OCI-LY1 (cell line): ENCODE measurements around the gene RNF167.
A peak's percentile ranks its signal among the peaks of the same experiment; 100 is the strongest.

Experiments used
- H2AFZ ChIP-seq: fragments of 200-600 bp; sonication (generic), shearing (Covaris generic); 2 replicates; pipeline ENCODE4 v1.6.0; 2014; ENCODE audit warnings: antibody characterized with exemption, mild to moderate bottlenecking, low read length
- H3F3A ChIP-seq: fragments of 200-600 bp; sonication (generic), shearing (Covaris generic); 2 replicates; pipeline ENCODE4 v1.6.0; 2014; ENCODE audit warnings: mild to moderate bottlenecking, antibody characterized with exemption, low read length, moderate library complexity; ENCODE audit not compliant: insufficient read depth
- H3K27ac ChIP-seq: fragments of 200-600 bp; sonication (generic); 2 replicates; pipeline ENCODE4 v1.5.1; 2014; ENCODE audit warnings: low read length, mixed run types, mild to moderate bottlenecking, low read depth; ENCODE audit not compliant: poor library complexity, severe bottlenecking
- H3K27me3 ChIP-seq: fragments of 200-600 bp; sonication (generic); 2 replicates; pipeline ENCODE4 v1.6.0; 2014; ENCODE audit warnings: antibody characterized with exemption, mild to moderate bottlenecking, low read length, moderate library complexity; ENCODE audit not compliant: insufficient read depth
- H3K36me3 ChIP-seq: fragments of 200-600 bp; sonication (generic); 2 replicates; pipeline ENCODE4 v1.6.1; 2014; ENCODE audit warnings: mild to moderate bottlenecking, antibody characterized with exemption, low read length, moderate library complexity, mixed read lengths; ENCODE audit not compliant: insufficient read depth
- H3K4me1 ChIP-seq: fragments of 200-600 bp; sonication (generic); 2 replicates; pipeline ENCODE4 v1.5.1; 2014; ENCODE audit warnings: mild to moderate bottlenecking, low read length, moderate library complexity; ENCODE audit not compliant: insufficient read depth, severe bottlenecking
- H3K4me2 ChIP-seq: fragments of 200-600 bp; sonication (generic), shearing (Covaris generic); 2 replicates; pipeline ENCODE4 v1.6.1; 2014; ENCODE audit warnings: low read length
- H3K4me3 ChIP-seq: fragments of 200-600 bp; sonication (generic); 2 replicates; pipeline ENCODE4 v1.5.1; 2014; ENCODE audit warnings: low read length, low read depth, mild to moderate bottlenecking, mixed read lengths; ENCODE audit not compliant: poor library complexity, severe bottlenecking
- H3K79me2 ChIP-seq: fragments of 200-600 bp; shearing (Covaris generic); 2 replicates; pipeline ENCODE4 v1.6.1; 2016; ENCODE audit warnings: mixed run types, low read length, mixed read lengths; ENCODE audit not compliant: insufficient read depth
- H3K9ac ChIP-seq: fragments of 200-600 bp; sonication (generic), shearing (Covaris generic); 2 replicates; pipeline ENCODE4 v1.6.1; 2014; ENCODE audit warnings: mild to moderate bottlenecking, low read length, mixed read lengths
- H3K9me2 ChIP-seq: fragments of 200-600 bp; sonication (generic), shearing (Covaris generic); 2 replicates; pipeline ENCODE4 v1.6.1; 2014; ENCODE audit warnings: low read depth, mild to moderate bottlenecking, low read length, mixed read lengths
- H3K9me3 ChIP-seq: fragments of 200-600 bp; shearing (Covaris generic); 2 replicates; pipeline ENCODE4 v1.6.1; 2014; ENCODE audit warnings: low read length, mixed read lengths
- H4K20me1 ChIP-seq: fragments of 200-600 bp; sonication (generic), shearing (Covaris generic); 2 replicates; pipeline ENCODE4 v1.6.0; 2016; ENCODE audit warnings: mild to moderate bottlenecking, low read length; ENCODE audit not compliant: insufficient read depth
- EZH2 ChIP-seq: fragments of 200-600 bp; sonication (generic), shearing (Covaris generic); IDR thresholded peaks from 2 replicates; pipeline ENCODE4 v1.8.0; 2017; ENCODE audit warnings: borderline replicate concordance, mixed run types, mild to moderate bottlenecking, antibody characterized with exemption, low read length, moderate library complexity, mixed read lengths
- TF ChIP-seq, protein P1 (sequence below): fragments of 200-600 bp; sonication (generic), shearing (Covaris generic); IDR thresholded peaks from 2 replicates; pipeline ENCODE4 v1.5.1; 2017; ENCODE audit warnings: mild to moderate bottlenecking, antibody characterized with exemption, low read length, moderate library complexity, mixed read lengths

RNF167 gene

DNA sequence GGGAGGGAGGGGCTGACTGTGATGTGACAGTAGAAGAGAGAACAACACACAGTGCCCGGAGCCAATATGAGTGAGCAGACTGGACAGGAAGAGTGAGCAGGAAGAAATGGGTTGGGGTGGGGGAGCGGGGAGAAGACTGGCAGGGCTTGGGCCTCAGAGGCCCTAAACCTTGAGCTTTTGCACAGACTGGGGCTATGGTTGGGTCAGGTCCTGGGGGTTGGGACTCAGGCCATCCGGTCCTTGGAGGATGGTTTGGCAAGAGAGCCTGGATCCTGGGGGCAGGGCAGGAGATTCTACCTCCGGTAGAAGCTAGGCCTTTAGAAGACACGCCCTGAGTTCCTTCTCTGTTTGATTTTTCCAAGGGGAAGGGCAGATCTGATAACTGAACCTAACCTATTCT lies 46.3 kb downstream of the RNF167 start:
- peak overlapping the region; percentile 22 for H3K27ac ChIP-seq
- H3K36me3 ChIP-seq: peaks cover 21% of the 10 kb centered on the region
- H3K27me3 ChIP-seq: no peaks in the 10 kb centered on the region
- no peaks in the 10 kb centered on the region for H4K20me1 ChIP-seq
- H3K79me2 ChIP-seq: no peaks in the 10 kb centered on the region
- peak overlapping the region; percentile 72 for H3K4me3 ChIP-seq
- peaks cover 25% of the 10 kb centered on the region for H3K4me1 ChIP-seq
- H2AFZ ChIP-seq: no peak overlapping the region
- peak overlapping the region; percentile 83 for H3K4me2 ChIP-seq
- TF ChIP-seq, protein P1, sequence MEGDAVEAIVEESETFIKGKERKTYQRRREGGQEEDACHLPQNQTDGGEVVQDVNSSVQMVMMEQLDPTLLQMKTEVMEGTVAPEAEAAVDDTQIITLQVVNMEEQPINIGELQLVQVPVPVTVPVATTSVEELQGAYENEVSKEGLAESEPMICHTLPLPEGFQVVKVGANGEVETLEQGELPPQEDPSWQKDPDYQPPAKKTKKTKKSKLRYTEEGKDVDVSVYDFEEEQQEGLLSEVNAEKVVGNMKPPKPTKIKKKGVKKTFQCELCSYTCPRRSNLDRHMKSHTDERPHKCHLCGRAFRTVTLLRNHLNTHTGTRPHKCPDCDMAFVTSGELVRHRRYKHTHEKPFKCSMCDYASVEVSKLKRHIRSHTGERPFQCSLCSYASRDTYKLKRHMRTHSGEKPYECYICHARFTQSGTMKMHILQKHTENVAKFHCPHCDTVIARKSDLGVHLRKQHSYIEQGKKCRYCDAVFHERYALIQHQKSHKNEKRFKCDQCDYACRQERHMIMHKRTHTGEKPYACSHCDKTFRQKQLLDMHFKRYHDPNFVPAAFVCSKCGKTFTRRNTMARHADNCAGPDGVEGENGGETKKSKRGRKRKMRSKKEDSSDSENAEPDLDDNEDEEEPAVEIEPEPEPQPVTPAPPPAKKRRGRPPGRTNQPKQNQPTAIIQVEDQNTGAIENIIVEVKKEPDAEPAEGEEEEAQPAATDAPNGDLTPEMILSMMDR: no peak
- TF ChIP-seq EZH2: no peak
- peak overlapping the region; percentile 77 for H3K9ac ChIP-seq
- H3K9me2 ChIP-seq: no peaks in the 10 kb centered on the region
- H3K9me3 ChIP-seq: no peaks in the 10 kb centered on the region
- 0 out of 2 replicates have a peak, but pooled peaks cover 2% of the 10 kb centered on the region for H3F3A ChIP-seq

DNA sequence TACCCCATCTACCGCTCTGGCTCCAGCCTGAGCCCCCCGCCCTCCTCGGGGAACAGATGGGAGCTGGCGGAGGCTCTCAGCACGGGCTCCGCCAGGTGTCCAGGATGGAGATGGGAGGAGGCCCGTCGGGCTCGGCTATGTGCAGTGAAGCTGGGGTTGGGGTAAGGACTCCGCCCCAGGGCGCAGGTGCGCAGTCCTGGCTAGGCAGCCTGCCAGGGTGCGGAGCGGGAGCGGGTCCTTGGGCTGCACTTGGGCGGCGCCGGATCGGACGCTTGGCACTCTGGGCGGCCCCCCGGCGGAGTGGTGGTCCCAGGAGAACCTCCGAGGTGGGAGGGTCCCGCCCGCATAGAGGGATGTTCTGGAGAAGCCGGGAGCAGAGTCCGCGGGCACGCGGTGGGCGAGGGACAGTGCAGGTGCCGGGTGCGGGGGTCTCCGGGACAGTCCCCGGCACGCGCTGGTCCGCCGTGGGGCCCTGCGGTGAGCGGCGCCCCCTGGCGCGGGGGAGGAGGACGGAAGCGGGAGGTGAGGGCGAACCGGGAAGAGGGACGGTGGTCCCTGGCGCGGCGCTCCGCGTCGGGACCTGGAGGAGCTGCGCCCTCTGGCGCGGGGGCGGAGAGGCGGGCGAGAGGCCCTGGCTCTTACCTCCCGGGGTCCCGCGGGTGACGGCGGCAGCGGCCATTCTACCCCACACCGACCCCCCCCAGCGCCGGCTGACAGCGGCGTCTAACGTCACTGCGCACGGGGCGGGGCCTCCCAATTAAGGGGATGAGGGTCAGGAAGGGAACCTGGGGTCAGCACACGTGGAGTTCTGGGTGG lies 47.1 kb downstream of the RNF167 start, which contains the start of gene CAMTA2:
CAMTA2 (minus strand) TSS at position 725 of the 816 bp plus-strand sequence. CDS start 1,453 bp downstream, outside the sequence.
- Histone ChIP-seq H3F3A (0 out of 2 replicates have a peak, but pooled peaks cover 4% of the 10 kb centered on the region), H3K4me2 (peak within 1 kb of the TSS; percentile 83)
- TF ChIP-seq, protein P1: peak; percentile 93
- no peak for TF ChIP-seq EZH2

DNA sequence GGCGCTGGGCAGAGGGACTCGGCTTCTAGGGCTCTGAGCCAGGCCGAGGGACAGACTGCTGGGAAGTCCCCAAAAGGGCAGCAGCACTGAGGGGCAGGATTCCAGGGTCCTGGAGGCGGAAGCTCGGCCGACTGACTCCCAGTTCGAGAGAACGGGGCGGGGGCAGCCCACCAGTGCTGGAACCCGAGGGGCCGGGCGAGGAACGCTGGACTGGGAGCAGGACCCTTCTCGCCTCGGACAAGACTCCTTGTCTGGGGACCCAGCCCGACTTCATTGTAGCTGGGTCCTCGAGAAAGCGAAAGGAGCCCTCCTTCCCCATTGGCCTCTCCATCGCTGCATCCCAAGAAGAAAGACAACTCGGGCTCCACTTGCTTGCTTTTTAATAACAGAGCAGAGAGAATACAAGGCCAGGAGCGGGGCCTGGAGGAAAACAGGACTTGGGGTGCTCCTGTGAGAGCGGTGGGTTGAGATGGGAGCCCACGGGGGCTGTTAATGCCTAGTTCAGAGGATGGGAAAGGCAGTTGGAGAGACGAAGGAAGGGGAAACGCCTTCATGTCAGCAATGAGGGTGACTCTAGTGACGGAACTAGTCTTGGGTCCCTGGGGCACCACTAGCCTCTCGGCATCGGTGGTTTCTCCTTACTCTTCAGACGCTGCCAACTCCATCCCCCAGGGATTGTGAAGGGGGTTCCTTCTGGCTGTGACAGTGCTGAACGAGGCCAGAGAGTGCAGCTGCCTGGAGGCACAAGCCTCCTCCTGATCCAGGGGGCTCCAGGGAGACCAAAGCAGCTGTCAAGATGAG lies 47.9 kb downstream of the RNF167 start:
- Histone ChIP-seq H3K4me2 (peak overlapping the region; percentile 83), H3K9me2 (no peaks in the 10 kb centered on the region), H3K4me3 (peak overlapping the region; percentile 72), H3K27ac (peak overlapping the region; percentile 46), H3K9me3 (no peaks in the 10 kb centered on the region), H3K79me2 (no peaks in the 10 kb centered on the region), H3K9ac (peak overlapping the region; percentile 77), H2AFZ (no peak overlapping the region), H3K36me3 (peaks cover 6% of the 10 kb centered on the region; the same call in 1 of the 2 replicates), H3K27me3 (no peaks in the 10 kb centered on the region), H4K20me1 (no peaks in the 10 kb centered on the region), H3K4me1 (peaks cover 25% of the 10 kb centered on the region), H3F3A (0 out of 2 replicates have a peak, but pooled peaks cover 4% of the 10 kb centered on the region)
- TF ChIP-seq EZH2: no peak
- TF ChIP-seq, protein P1: no peak

More for the DNA sequence above, 47.1 kb downstream of the RNF167 start, which contains the start of gene CAMTA2:
- H3K4me1 ChIP-seq: peaks cover 25% of the 10 kb centered on the region
- peaks cover 14% of the 10 kb centered on the region for H3K36me3 ChIP-seq
- peak within 1 kb of the TSS; percentile 77 for H3K9ac ChIP-seq
- no peaks in the 10 kb centered on the region for H3K27me3 ChIP-seq
- no peaks in the 10 kb centered on the region for H3K9me3 ChIP-seq
- H3K9me2 ChIP-seq: no peaks in the 10 kb centered on the region
- H3K79me2 ChIP-seq: no peaks in the 10 kb centered on the region
- no peak within 1 kb of the TSS for H2AFZ ChIP-seq
- H3K4me3 ChIP-seq: peak within 1 kb of the TSS; percentile 72
- H4K20me1 ChIP-seq: no peaks in the 10 kb centered on the region
- H3K27ac ChIP-seq: peak within 1 kb of the TSS; percentile 46
